ENCODE results near the gene MRPL58. TPM values are rescaled to one million over a fixed set of nuclear protein-coding genes. Genes with fewer than 3 reads are reported as not detected.

Gene MRPL58
- total and polyA plus RNA-seq, 10 of the 15 experiments (the other 5 are each of a cell fraction or from before 2014, with no cell fraction given), result 23.0 to 64.3 (median 51.9) TPM

GRCh38 chr17:75067856-75068255 lies 55.4 kb downstream of the MRPL58 start:
- 18% methylated on average over 4 of the region's 4 CpGs for WGBS (ENCODE audit: insufficient coverage, insufficient replicate concordance, low lambda C conversion rate, missing lambda C conversion rate)
- ATAC-seq (peak; percentile 61), FAIRE-seq (no peak), DNase-seq (ENCODE audit: low read depth, low spot score) (no peak)
- ChIA-PET POLR2A (interaction anchor here (0.7 kb wide), 1 partner anchor 27 kb away, joined by 5 read pairs; no protein-coding TSS in a partner anchor), CTCF (interaction anchor here (0.5 to 6.2 kb wide), 6 partner anchors 31 to 134 kb away, joined by 3 to 33 read pairs (median 16); partner anchors contain the start of gene NT5C), RAD21 (ENCODE audit: unreplicated experiment) (interaction anchor here (0.6 to 2.7 kb wide), 6 partner anchors 8 to 248 kb away, joined by 3 to 25 read pairs (median 4); no protein-coding TSS in a partner anchor), SMC1A (ENCODE audit: uncharacterized antibody, unreplicated experiment) (interaction anchor here (0.7 to 1.5 kb wide), 2 partner anchors 13 to 37 kb away, joined by 3 to 7 read pairs; no protein-coding TSS in a partner anchor)
- no TSS peak for BruUV-seq (replicated peaks)
- intact Hi-C loops (cut with micrococcal nuclease; ENCODE audit: unreplicated experiment) (no loop called here), in situ Hi-C loops (cut with MboI) (no loop called here)
- no peak overlapping the region for H3K4me3 ChIP-seq
- H4K20me1 ChIP-seq (ENCODE audit: control insufficient read depth, insufficient read depth), result no peaks in the 10 kb centered on the region
- no peaks in the 10 kb centered on the region for H3K27me3 ChIP-seq (replicated peaks in 1 of 2; ENCODE audit: control insufficient read depth in 2 of 2, insufficient read depth in 2 of 2, low read length in 1 of 2)
- H3K79me2 ChIP-seq (ENCODE audit: control insufficient read depth, insufficient read depth, low read length), result no peaks in the 10 kb centered on the region
- peaks cover 4 to 7% of the 10 kb centered on the region in 2 experiments; a peak in 3 of 4 replicates for H3K36me3 ChIP-seq (ENCODE audit: control insufficient read depth in 2 of 2, insufficient read depth in 2 of 2, low read length in 1 of 2)
- no peak overlapping the region for H3K27ac ChIP-seq (ENCODE audit: control insufficient read depth, insufficient read depth)
- H2AFZ ChIP-seq (ENCODE audit: control insufficient read depth, low read depth, low read length), result peak overlapping the region; percentile 47
- H3K4me2 ChIP-seq (ENCODE audit: control insufficient read depth, insufficient read depth), result no peak overlapping the region
- H3K9me3 ChIP-seq (replicated peaks; ENCODE audit: control insufficient read depth, insufficient read depth, low read length), result no peaks in the 10 kb centered on the region
- TF ChIP-seq RUNX3 (IDR thresholded peaks at IDR 0.05; ENCODE audit: low read length) (peak; percentile 39; the same call in 1 of the 2 replicates), CEBPB (IDR thresholded peaks at IDR 0.05; ENCODE audit: borderline replicate concordance in 1 of 2, low read depth in 2 of 2, low read length in 2 of 2) (no peak), HDGF (IDR thresholded peaks at IDR 0.05) (no peak), SKIL (IDR thresholded peaks at IDR 0.05; ENCODE audit: low read depth, poor library complexity, severe bottlenecking) (no peak)
- H3K4me1 ChIP-seq (ENCODE audit: control insufficient read depth, insufficient read depth, low read length), result peaks cover 15% of the 10 kb centered on the region
- no peak overlapping the region for H3K9ac ChIP-seq (ENCODE audit: control insufficient read depth, insufficient read depth, low read length)

Data from GM12878 (cell line).